Measurements from ENCODE around the gene FMOD.
"Not testable (repeated sequence)": the region's sequence is repeated elsewhere in the genome, so short reads cannot be mapped to it uniquely, and the experiment has no call there.

Gene FMOD

DNA sequence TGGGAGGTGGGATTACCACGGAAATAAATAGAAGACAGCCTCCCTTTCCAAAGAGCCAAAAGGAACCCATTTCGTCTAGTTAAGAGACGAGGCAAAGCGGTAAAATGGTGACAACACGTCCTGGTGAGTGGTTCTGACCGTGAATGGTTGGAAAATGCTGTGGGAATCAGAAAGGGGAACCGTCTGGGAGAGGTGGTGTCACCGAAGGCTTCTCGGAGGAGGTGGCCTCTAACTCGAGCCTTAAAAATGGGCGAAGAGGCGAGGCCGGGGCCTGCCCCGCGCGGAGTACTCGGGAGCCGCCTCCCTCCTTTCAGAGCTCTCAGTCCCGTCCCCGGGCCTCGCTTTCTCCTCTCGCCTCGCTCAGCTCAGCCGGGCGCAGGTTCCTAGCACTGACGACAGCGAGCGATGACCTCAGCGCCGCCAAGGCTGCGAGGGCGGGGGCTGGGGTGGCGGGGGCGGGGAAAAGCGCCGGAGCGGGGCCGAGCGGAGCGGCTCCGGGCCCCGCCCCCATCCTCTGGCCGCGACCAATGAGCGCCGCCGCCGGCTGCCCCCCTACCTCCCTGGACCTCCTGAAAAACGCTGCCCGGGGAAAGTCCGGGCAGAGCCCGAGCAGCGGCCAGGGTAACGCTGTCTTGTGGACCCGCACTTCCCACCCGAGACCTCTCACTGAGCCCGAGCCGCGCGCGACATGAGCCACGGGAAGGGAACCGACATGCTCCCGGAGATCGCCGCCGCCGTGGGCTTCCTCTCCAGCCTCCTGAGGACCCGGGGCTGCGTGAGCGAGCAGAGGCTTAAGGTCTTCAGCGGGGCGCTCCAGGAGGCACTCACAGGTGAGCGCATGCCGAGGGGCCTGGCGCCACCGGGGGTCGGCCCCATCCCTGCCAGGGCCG lies 45.8 kb downstream of the FMOD start, which contains the start of gene BTG2:
Gene BTG2 (plus strand): TSS at position 601 of the 890 bp plus-strand sequence. CDS start 88 bp downstream, at position 689.
- peak; percentile 96 for DNase-seq

- no peak for DNase-seq
Measured at GRCh38 chr1:203304391-203304918, 46.5 kb downstream of the FMOD start.

- DNase-seq = no peak
Measured at GRCh38 chr1:203302894-203303293, 48.0 kb downstream of the FMOD start.

DNA sequence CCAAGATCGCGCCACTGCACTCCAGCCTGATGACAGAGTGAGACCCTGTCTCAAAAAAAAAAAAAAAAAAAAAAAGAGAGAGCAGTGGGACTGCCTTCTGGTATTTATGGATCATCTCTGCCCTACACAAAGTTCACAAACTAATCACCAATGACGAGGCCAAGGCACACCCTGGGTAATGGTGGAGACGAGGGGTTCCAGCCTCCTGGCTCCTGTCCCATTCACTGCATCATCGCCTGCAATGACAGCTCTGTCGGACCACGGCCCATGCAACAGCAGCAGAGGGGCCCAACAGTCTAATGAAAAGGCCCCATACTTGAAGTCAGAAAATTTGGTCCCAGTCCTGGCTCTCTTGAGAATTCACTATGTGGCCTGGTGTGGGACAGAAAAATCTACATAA lies 48.5 kb downstream of the FMOD start:
- no peak for DNase-seq

- DNase-seq = no peak
Measured at GRCh38 chr1:203301331-203301668, 49.6 kb downstream of the FMOD start.

- DNase-seq = no peak
Measured at GRCh38 chr1:203300441-203301330, 50.2 kb downstream of the FMOD start.

- not testable (repeated sequence) for DNase-seq
Measured at GRCh38 chr1:203299719-203300429, 51.0 kb downstream of the FMOD start.

- DNase-seq = no peak
Measured at GRCh38 chr1:203299169-203299568, 51.8 kb downstream of the FMOD start.

GRCh38 chr1:203296460-203297073 lies 54.4 kb downstream of the FMOD start:
- DNase-seq = peak; percentile 89

- DNase-seq = peak; percentile 48
Measured at GRCh38 chr1:203295796-203296195, 55.1 kb downstream of the FMOD start.

- DNase-seq = peak; percentile 69
Measured at GRCh38 chr1:203291201-203292096, 59.5 kb downstream of the FMOD start.

Measured in NCI-H82 (cell line).